Neuronal stem cell (in vitro differentiated cells): Measurements from ENCODE around the gene FZD10.

Experiments
- DNase-seq: peaks from one replicate; pipeline ENCODE4 v3.0.0-alpha.2; 2013; ENCODE audit warnings: low spot score
- H2AFZ ChIP-seq: one replicate; pipeline ENCODE4 v1.6.1; 2013; ENCODE audit warnings: mild to moderate bottlenecking, low read length, inconsistent platforms
- H2AK5ac ChIP-seq: 2 replicates; pipeline ENCODE4 v1.6.1; 2013; ENCODE audit warnings: low read depth, mild to moderate bottlenecking, inconsistent platforms, low read length, moderate library complexity, mixed read lengths
- H2BK120ac ChIP-seq: 2 replicates; pipeline ENCODE4 v1.6.1; 2013; ENCODE audit warnings: low read depth, mild to moderate bottlenecking, inconsistent platforms, low read length, moderate library complexity, mixed read lengths
- H2BK12ac ChIP-seq: one replicate; pipeline ENCODE4 v1.6.1; 2013; ENCODE audit warnings: low read length, inconsistent platforms
- H2BK15ac ChIP-seq: 2 replicates; pipeline ENCODE4 v1.6.1; 2013; ENCODE audit warnings: mild to moderate bottlenecking, low read length, inconsistent platforms, mixed read lengths
- H2BK5ac ChIP-seq: one replicate; pipeline ENCODE4 v1.6.1; 2013; ENCODE audit warnings: inconsistent platforms, mild to moderate bottlenecking, low read length, moderate library complexity
- H3K14ac ChIP-seq: one replicate; pipeline ENCODE4 v1.6.1; 2013; ENCODE audit warnings: low read length, inconsistent platforms
- H3K18ac ChIP-seq: 2 replicates; pipeline ENCODE4 v1.6.1; 2013; ENCODE audit warnings: low read length, inconsistent platforms
- H3K23ac ChIP-seq: 2 replicates; pipeline ENCODE4 v1.6.1; 2013; ENCODE audit warnings: low read depth, mild to moderate bottlenecking, mixed read lengths, low read length, inconsistent platforms; ENCODE audit not compliant: poor library complexity
- H3K27ac ChIP-seq: replicated peaks from 3 replicates; pipeline ENCODE4 v1.5.1; 2013; ENCODE audit warnings: low read length, inconsistent platforms
- H3K27me3 ChIP-seq, 3 experiments: 2 replicates each; pipeline ENCODE4 v1.6.1; 2013; ENCODE audit warnings: low read length in 3 of 3, mild to moderate bottlenecking in 2 of 3, inconsistent platforms in 1 of 3, low read depth in 1 of 3, mixed read lengths in 1 of 3, moderate library complexity in 1 of 3; ENCODE audit not compliant: control insufficient read depth in 3 of 3, insufficient read depth in 3 of 3
- H3K36me3 ChIP-seq, 2 donors: replicated peaks in 1 of 2; 2 replicates each; pipeline ENCODE4 v1.6.1; 2013; ENCODE audit warnings: low read length in 2 of 2; ENCODE audit not compliant: control insufficient read depth in 2 of 2, insufficient read depth in 2 of 2
- H3K4ac ChIP-seq: 2 replicates; pipeline ENCODE4 v1.6.1; 2013; ENCODE audit warnings: inconsistent platforms, mild to moderate bottlenecking, low read length, moderate library complexity
- H3K4me1 ChIP-seq, 2 donors: 1 replicate in 1 of 2; 2 replicates in 1 of 2; pipeline ENCODE4 v1.6.1; 2013; ENCODE audit warnings: low read length in 2 of 2, low read depth in 1 of 2; ENCODE audit not compliant: control insufficient read depth in 2 of 2, insufficient read depth in 1 of 2
- H3K4me2 ChIP-seq: one replicate; pipeline ENCODE4 v1.6.1; 2013; ENCODE audit warnings: mild to moderate bottlenecking, low read length, inconsistent platforms; ENCODE audit not compliant: insufficient read depth, poor library complexity, severe bottlenecking
- H3K4me3 ChIP-seq, 2 donors: 2 replicates each; pipeline ENCODE4 v1.5.1; 2013; ENCODE audit warnings: low read length in 2 of 2, mild to moderate bottlenecking in 2 of 2, inconsistent platforms in 1 of 2, moderate library complexity in 1 of 2
- H3K79me1 ChIP-seq: one replicate; pipeline ENCODE4 v1.6.1; 2013; ENCODE audit warnings: low read depth, mild to moderate bottlenecking, inconsistent platforms, low read length, moderate library complexity
- H3K9ac ChIP-seq: one replicate; pipeline ENCODE4 v1.6.1; 2013; ENCODE audit warnings: mild to moderate bottlenecking, low read depth, low read length, inconsistent platforms; ENCODE audit not compliant: poor library complexity
- H3K9me3 ChIP-seq, 2 donors: replicated peaks in 1 of 2; 2 replicates each; pipeline versions ENCODE3 to v1.6.1; 2013; ENCODE audit warnings: low read length in 2 of 2, mild to moderate bottlenecking in 2 of 2, inconsistent platforms in 1 of 2, low read depth in 1 of 2, mixed read lengths in 1 of 2, moderate library complexity in 1 of 2; ENCODE audit not compliant: control insufficient read depth in 2 of 2, insufficient read depth in 1 of 2
- H4K8ac ChIP-seq: one replicate; pipeline ENCODE4 v1.6.1; 2013; ENCODE audit warnings: low read depth, mild to moderate bottlenecking, inconsistent platforms, low read length, moderate library complexity
- H4K91ac ChIP-seq: one replicate; pipeline ENCODE4 v1.6.1; 2013; ENCODE audit warnings: low read length, low read depth, mild to moderate bottlenecking, inconsistent platforms; ENCODE audit not compliant: poor library complexity
- WGBS, 2 donors: extraction: QIAGEN DNeasy Blood & Tissue Kit; methylation state at CpG; one replicate each; pipeline ENCODE4 v1.1.7; 2013; ENCODE audit warnings: missing lambda C conversion rate in 2 of 2, mixed read lengths in 1 of 2; ENCODE audit not compliant: insufficient read length in 2 of 2, insufficient replicate concordance in 1 of 2; ENCODE audit errors: extremely low coverage in 2 of 2; 5-methylcytosine and 5-hydroxymethylcytosine counted together

The FZD10 gene

GRCh38 chr12:130117233-130117632 lies 45.0 kb upstream of the FZD10 start:
- Histone ChIP-seq H3K14ac (no peak overlapping the region), H3K4ac (no peak overlapping the region), H3K79me1 (no peaks in the 10 kb centered on the region), H2BK5ac (no peak overlapping the region), H4K8ac (no peak overlapping the region), H3K9me3 (no peaks in the 10 kb centered on the region), H2BK12ac (no peak overlapping the region), H2BK120ac (no peak overlapping the region), H3K18ac (peak overlapping the region; percentile 83), H3K9ac (no peak overlapping the region), H2AFZ (no peak overlapping the region), H4K91ac (no peak overlapping the region), H3K4me1 (peaks cover 0 to 5% of the 10 kb centered on the region in 2 donors), H3K27me3 (peaks cover 0 to 5% (median 2%) of the 10 kb centered on the region in 3 experiments), H3K4me2 (no peak overlapping the region), H3K4me3 (no peak overlapping the region), H3K36me3 (peaks cover 0 to 2% of the 10 kb centered on the region in 2 donors), H3K27ac (no peak overlapping the region), H2BK15ac (no peak overlapping the region), H3K23ac (no peak overlapping the region), H2AK5ac (no peak overlapping the region)
- DNase-seq, result no peak
- WGBS, 2 donors, result no CpG with 5 or more reads among the region's 7 CpGs

GRCh38 chr12:130117701-130118100 lies 44.6 kb upstream of the FZD10 start:
- Histone ChIP-seq H4K8ac (no peak overlapping the region), H2BK12ac (no peak overlapping the region), H4K91ac (no peak overlapping the region), H3K14ac (no peak overlapping the region), H3K18ac (no peak overlapping the region), H3K79me1 (no peaks in the 10 kb centered on the region), H3K4me3 (no peak overlapping the region), H3K36me3 (peaks cover 0 to 2% of the 10 kb centered on the region in 2 donors), H2BK120ac (no peak overlapping the region), H3K4ac (no peak overlapping the region), H2BK15ac (no peak overlapping the region), H3K27me3 (peaks cover 0 to 5% (median 2%) of the 10 kb centered on the region in 3 experiments), H3K4me1 (peaks cover 0 to 7% of the 10 kb centered on the region in 2 donors), H3K23ac (no peak overlapping the region), H3K9me3 (no peaks in the 10 kb centered on the region), H3K9ac (no peak overlapping the region), H3K4me2 (no peak overlapping the region), H2BK5ac (no peak overlapping the region), H2AK5ac (no peak overlapping the region), H3K27ac (no peak overlapping the region), H2AFZ (no peak overlapping the region)
- DNase-seq, result no peak
- WGBS, 2 donors, result no CpG with 5 or more reads among the region's 5 CpGs

GRCh38 chr12:130118181-130118580 lies 44.1 kb upstream of the FZD10 start:
- Histone ChIP-seq H2BK12ac (no peak overlapping the region), H3K79me1 (no peaks in the 10 kb centered on the region), H2BK5ac (no peak overlapping the region), H3K18ac (no peak overlapping the region), H3K4me1 (peaks cover 0 to 9% of the 10 kb centered on the region in 2 donors), H3K23ac (no peak overlapping the region), H2AK5ac (no peak overlapping the region), H2AFZ (no peak overlapping the region), H3K14ac (no peak overlapping the region), H4K91ac (no peak overlapping the region), H3K4ac (no peak overlapping the region), H2BK120ac (no peak overlapping the region), H3K27ac (no peak overlapping the region), H4K8ac (no peak overlapping the region), H3K4me3 (no peak overlapping the region), H3K36me3 (peaks cover 0 to 2% of the 10 kb centered on the region in 2 donors), H3K9me3 (peaks cover 0 to 2% of the 10 kb centered on the region in 2 donors), H3K9ac (no peak overlapping the region), H3K4me2 (no peak overlapping the region), H3K27me3 (peaks cover 0 to 5% (median 2%) of the 10 kb centered on the region in 3 experiments), H2BK15ac (no peak overlapping the region)
- no peak for DNase-seq
- no CpG with 5 or more reads among the region's 6 CpGs for WGBS, 2 donors

- H3K36me3 ChIP-seq, result peaks cover 0 to 2% of the 10 kb centered on the region in 2 donors
- peaks cover 0 to 3% (median 2%) of the 10 kb centered on the region in 3 experiments for H3K27me3 ChIP-seq
- WGBS, 2 donors, result no CpG with 5 or more reads among the region's 27 CpGs
- no peaks in the 10 kb centered on the region for H3K79me1 ChIP-seq
- no peak overlapping the region for H4K91ac ChIP-seq
- H4K8ac ChIP-seq, result no peak overlapping the region
- no peak for DNase-seq
- no peak overlapping the region for H3K27ac ChIP-seq
- no peak overlapping the region for H2BK5ac ChIP-seq
- peaks cover 0 to 9% of the 10 kb centered on the region in 2 donors for H3K4me1 ChIP-seq
- H2AFZ ChIP-seq, result no peak overlapping the region
- H3K4me2 ChIP-seq, result no peak overlapping the region
- H2BK12ac ChIP-seq, result no peak overlapping the region
- no peak overlapping the region for H3K14ac ChIP-seq
- H3K9me3 ChIP-seq, result peaks cover 0 to 2% of the 10 kb centered on the region in 2 donors
- H3K18ac ChIP-seq, result peak overlapping the region; percentile 9
- peak overlapping the region; percentile 20 for H2AK5ac ChIP-seq
- no peak overlapping the region for H3K4me3 ChIP-seq
- H3K4ac ChIP-seq, result no peak overlapping the region
- no peak overlapping the region for H2BK120ac ChIP-seq
- H3K9ac ChIP-seq, result no peak overlapping the region
- H3K23ac ChIP-seq, result no peak overlapping the region
- H2BK15ac ChIP-seq, result no peak overlapping the region
Observed at GRCh38 chr12:130119241-130119861, 42.9 kb upstream of the FZD10 start.
